Common myeloid progenitor, CD34-positive (primary cell): ENCODE data around the gene MCL1.

Source experiments
- CTCF ChIA-PET: fragments of 350-600 bp; sonication (Branson Sonifier 250); formaldehyde crosslinking; loops from one replicate; lab custom pipeline; 2021; ENCODE audit warnings: antibody characterized with exemption; lab: Charles Lee
- POLR2A ChIA-PET: fragments of 350-600 bp; sonication (Branson Sonifier 250); formaldehyde crosslinking; loops from one replicate; lab custom pipeline; 2021; ENCODE audit warnings: antibody characterized with exemption; lab: Charles Lee
- DNase-seq, 3 donors: peaks; one replicate each; pipeline versions ENCODE4 v3.0.0 to v3.0.0-alpha.2; 2013
- H3K27ac ChIP-seq, 2 experiments: 1 replicate in 1 of 2; 2 replicates in 1 of 2; pipeline ENCODE4 v1.7.0; 2013; ENCODE audit warnings: inconsistent platforms in 2 of 2, low read length in 2 of 2, mild to moderate bottlenecking in 2 of 2, low read depth in 1 of 2, moderate library complexity in 1 of 2; ENCODE audit not compliant: severe bottlenecking in 2 of 2, insufficient read depth in 1 of 2, poor library complexity in 1 of 2
- H3K27me3 ChIP-seq, 5 experiments: replicated peaks in 2 of 5; 1 replicate in 3 of 5; 2 replicates in 2 of 5; pipeline versions ENCODE4 v1.6.1 to v1.7.0; 2013; ENCODE audit warnings: low read length in 4 of 5, mild to moderate bottlenecking in 2 of 5, moderate library complexity in 2 of 5, inconsistent platforms in 1 of 5; ENCODE audit not compliant: insufficient read depth in 5 of 5, control insufficient read depth in 4 of 5
- H3K36me3 ChIP-seq, 4 experiments: 1 replicate in 2 of 4; 2 replicates in 2 of 4; pipeline versions ENCODE4 v1.6.1 to v1.7.0; 2013; ENCODE audit warnings: low read length in 3 of 4, control low read depth in 1 of 4, mild to moderate bottlenecking in 1 of 4; ENCODE audit not compliant: control insufficient read depth in 4 of 4, insufficient read depth in 4 of 4
- H3K4me1 ChIP-seq, 4 experiments: 1 replicate in 3 of 4; 2 replicates in 1 of 4; pipeline versions ENCODE4 v1.6.1 to v1.7.1; 2013; ENCODE audit warnings: low read length in 3 of 4, mild to moderate bottlenecking in 3 of 4, control low read depth in 1 of 4, inconsistent platforms in 1 of 4, moderate library complexity in 1 of 4; ENCODE audit not compliant: control insufficient read depth in 4 of 4, insufficient read depth in 4 of 4; ENCODE audit errors: control extremely low read depth in 1 of 4
- H3K4me3 ChIP-seq, 7 experiments: 1 replicate in 4 of 7; 2 replicates in 3 of 7; pipeline versions ENCODE4 v1.5.1 to v1.7.0; 2013; ENCODE audit warnings: mild to moderate bottlenecking in 7 of 7, low read length in 6 of 7, moderate library complexity in 6 of 7, inconsistent platforms in 2 of 7, low read depth in 2 of 7, control low read depth in 1 of 7; ENCODE audit not compliant: insufficient read depth in 4 of 7, control insufficient read depth in 1 of 7; ENCODE audit errors: extremely low read depth in 1 of 7
- H3K9me3 ChIP-seq, 5 experiments: 1 replicate in 4 of 5; 2 replicates in 1 of 5; pipeline versions ENCODE4 v1.6.1 to v1.7.1; 2013; ENCODE audit warnings: low read length in 4 of 5, mild to moderate bottlenecking in 2 of 5, inconsistent platforms in 1 of 5, low read depth in 1 of 5, moderate library complexity in 1 of 5; ENCODE audit not compliant: control insufficient read depth in 4 of 5, insufficient read depth in 2 of 5; ENCODE audit errors: control extremely low read depth in 1 of 5
- whole genome bisulfite sequencing: methylation state at CpG from one replicate; pipeline ENCODE4 v1.1.5; 2013; ENCODE audit not compliant: insufficient coverage; 5-methylcytosine and 5-hydroxymethylcytosine counted together

The MCL1 gene

DNA sequence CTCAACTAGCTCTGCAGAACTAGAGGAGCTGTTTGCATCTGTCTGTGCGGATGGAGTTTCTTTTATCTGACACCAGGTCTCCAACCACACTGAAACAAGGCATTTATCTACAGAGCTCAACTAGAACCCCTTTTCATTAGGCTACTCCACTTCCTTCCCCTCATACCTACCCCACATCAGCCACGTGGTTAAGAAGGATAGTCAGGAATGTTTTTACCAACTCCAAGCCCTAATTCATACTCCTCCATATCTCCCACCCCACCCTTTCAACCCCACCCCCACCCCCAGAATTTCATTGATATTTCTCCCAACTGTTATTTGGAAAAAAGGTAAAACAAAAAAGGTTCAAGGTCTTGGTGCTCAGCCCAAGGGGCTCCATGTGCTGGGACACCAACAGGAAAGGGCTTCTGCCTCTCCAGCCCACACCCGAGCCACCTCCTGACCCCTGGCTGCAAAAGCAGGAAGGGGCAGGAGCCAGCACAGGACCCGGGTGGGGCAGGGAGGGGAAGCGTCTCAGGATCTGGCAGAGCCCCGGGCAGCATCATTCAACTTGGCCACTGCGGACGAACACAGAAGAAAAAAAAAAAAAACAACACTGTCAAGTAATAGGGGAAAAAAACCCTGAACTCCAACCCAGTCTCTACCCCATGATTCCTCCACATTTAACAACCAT is 43.0 kb upstream of the MCL1 start:
- CTCF ChIA-PET, result interaction anchor here (0.8 to 8.4 kb wide), 10 partner anchors 9 to 59 kb away, joined by 3 to 152 read pairs (median 4); partner anchors contain the start of gene MCL1
- POLR2A ChIA-PET, result interaction anchor here (1.0 to 1.8 kb wide), 4 partner anchors 9 to 47 kb away, joined by 4 to 18 read pairs (median 4); partner anchors contain the start of gene MCL1
- Histone ChIP-seq H3K36me3 (peaks cover 21 to 64% (median 41%) of the 10 kb centered on the region in 4 experiments), H3K9me3 (no peaks in the 10 kb centered on the region), H3K27me3 (no peaks in the 10 kb centered on the region), H3K4me1 (peaks cover 20 to 43% (median 25%) of the 10 kb centered on the region in 4 experiments), H3K4me3 (peak overlapping the region in 2 of 7 experiments; percentile 30 to 38), H3K27ac (peak overlapping the region; percentile 19 to 67)
- 20% methylated on average over 2 of the region's 8 CpGs for WGBS
- DNase-seq, result peak in 1 of 3 donors; percentile 29

- 44% methylated on average over 4 of the region's 8 CpGs for WGBS
- H3K36me3 ChIP-seq, result peaks cover 18 to 63% (median 40%) of the 10 kb centered on the region in 4 experiments
- peak overlapping the region in 2 of 7 experiments; percentile 30 to 38 for H3K4me3 ChIP-seq
- ChIA-PET CTCF (interaction anchor here (0.6 to 8.4 kb wide), 11 partner anchors 8 to 506 kb away, joined by 3 to 152 read pairs (median 6); partner anchors contain the start of gene MCL1), POLR2A (interaction anchor here (1.0 to 1.8 kb wide), 3 partner anchors 8 to 61 kb away, joined by 3 to 18 read pairs (median 4); partner anchors contain the start of gene MCL1)
- no peaks in the 10 kb centered on the region for H3K9me3 ChIP-seq
- peaks cover 15 to 41% (median 25%) of the 10 kb centered on the region in 4 experiments for H3K4me1 ChIP-seq
- no peaks in the 10 kb centered on the region for H3K27me3 ChIP-seq
- peak; percentile 71 to 84 (median 81) for DNase-seq
- peak overlapping the region; percentile 19 to 67 for H3K27ac ChIP-seq
Measured at GRCh38 chr1:150621497-150622302, 42.3 kb upstream of the MCL1 start.

DNA sequence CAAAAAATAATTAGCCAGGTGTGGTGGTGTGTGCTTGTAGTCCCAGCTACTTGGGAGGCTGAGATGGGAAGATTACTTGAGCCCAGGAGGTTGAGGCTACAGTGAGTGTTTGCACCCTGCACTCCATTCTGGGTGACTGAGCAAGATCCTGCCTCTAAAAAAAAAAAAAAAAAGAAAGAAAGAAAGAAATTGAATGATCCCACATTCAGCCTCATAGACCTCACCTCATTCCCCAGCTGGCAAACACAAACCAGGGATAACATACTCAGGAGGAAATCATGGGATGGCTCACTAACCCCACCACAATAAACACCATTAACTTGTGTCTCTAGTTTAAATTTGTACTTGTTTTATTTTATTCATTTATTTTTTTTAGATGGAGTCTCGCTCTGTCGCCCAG is 41.5 kb upstream of the MCL1 start:
- no peak for DNase-seq
- H3K9me3 ChIP-seq, result no peaks in the 10 kb centered on the region
- WGBS, result no CpG with 5 or more reads among the region's 2 CpGs
- peak overlapping the region in 1 of 2 experiments; percentile 67 for H3K27ac ChIP-seq
- H3K36me3 ChIP-seq, result peaks cover 15 to 59% (median 37%) of the 10 kb centered on the region in 4 experiments
- H3K4me3 ChIP-seq, result no peak overlapping the region
- peaks cover 16 to 43% (median 26%) of the 10 kb centered on the region in 4 experiments for H3K4me1 ChIP-seq
- H3K27me3 ChIP-seq, result no peaks in the 10 kb centered on the region
- ChIA-PET CTCF (interaction anchor here (0.6 to 8.4 kb wide), 12 partner anchors 7 to 505 kb away, joined by 3 to 152 read pairs (median 6); partner anchors contain the start of genes ENSA and MCL1), POLR2A (interaction anchor here (0.7 to 2.1 kb wide), 7 partner anchors 8 to 60 kb away, joined by 3 to 18 read pairs (median 5); partner anchors contain the start of genes ENSA and MCL1)

- H3K27me3 ChIP-seq, result no peaks in the 10 kb centered on the region
- H3K9me3 ChIP-seq, result no peaks in the 10 kb centered on the region
- CTCF ChIA-PET, result interaction anchor here (0.6 to 8.4 kb wide), 15 partner anchors 8 to 396 kb away, joined by 3 to 152 read pairs (median 6); partner anchors contain the start of genes ENSA and MCL1
- DNase-seq, result peak; percentile 67 to 81 (median 81)
- H3K36me3 ChIP-seq, result peaks cover 12 to 62% (median 31%) of the 10 kb centered on the region in 4 experiments
- H3K4me1 ChIP-seq, result peaks cover 19 to 53% (median 35%) of the 10 kb centered on the region in 4 experiments
- H3K27ac ChIP-seq, result peak overlapping the region; percentile 27 to 67
- POLR2A ChIA-PET, result interaction anchor here (0.6 to 2.1 kb wide), 8 partner anchors 9 to 59 kb away, joined by 4 to 15 read pairs (median 5); partner anchors contain the start of genes ENSA and MCL1
- 19% methylated on average over 4 of the region's 4 CpGs for WGBS
- H3K4me3 ChIP-seq, result no peak overlapping the region
Measured at GRCh38 chr1:150619576-150620509, 40.4 kb upstream of the MCL1 start.

GRCh38 chr1:150615346-150616201 is 36.2 kb upstream of the MCL1 start:
- H3K36me3 ChIP-seq, result peaks cover 7 to 34% (median 21%) of the 10 kb centered on the region in 4 experiments
- ChIA-PET CTCF (interaction anchor here (0.7 to 3.4 kb wide), 4 partner anchors 13 to 56 kb away, joined by 4 to 17 read pairs (median 10); partner anchors contain the start of genes ENSA and MCL1), POLR2A (interaction anchor here (1.1 to 1.4 kb wide), 2 partner anchors 36 to 53 kb away, joined by 3 to 8 read pairs; partner anchors contain the start of gene MCL1)
- H3K9me3 ChIP-seq, result no peaks in the 10 kb centered on the region
- H3K27ac ChIP-seq, result peak overlapping the region; percentile 6 to 99
- DNase-seq, result no peak
- H3K4me1 ChIP-seq, result peaks cover 29 to 64% (median 59%) of the 10 kb centered on the region in 4 experiments
- H3K27me3 ChIP-seq, result no peaks in the 10 kb centered on the region
- 90% methylated on average over 12 of the region's 12 CpGs for WGBS
- no peak overlapping the region for H3K4me3 ChIP-seq
